ENCODE results near the gene PTPN18.

Gene PTPN18

DNA sequence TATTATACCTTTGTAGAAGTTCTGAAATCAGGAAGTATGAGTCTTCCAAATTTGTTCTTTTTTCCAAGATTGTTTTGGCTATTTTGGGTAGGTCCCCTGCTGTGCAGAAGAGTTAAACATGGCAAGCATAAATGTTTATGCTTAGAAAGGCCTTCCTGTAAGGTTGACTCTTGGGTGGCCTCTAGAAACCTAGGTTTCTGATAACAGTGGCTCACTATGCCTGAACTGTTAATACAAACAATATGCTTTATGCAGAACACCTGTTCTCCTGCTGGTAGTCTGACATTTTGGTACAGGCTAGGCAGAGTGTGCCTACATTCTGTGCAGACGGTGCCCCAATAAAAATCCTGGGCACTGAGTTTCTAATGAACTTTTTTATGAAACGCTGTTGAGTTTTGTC lies 10.1 kb downstream of the PTPN18 start:
- DNase-seq = no peak

DNA sequence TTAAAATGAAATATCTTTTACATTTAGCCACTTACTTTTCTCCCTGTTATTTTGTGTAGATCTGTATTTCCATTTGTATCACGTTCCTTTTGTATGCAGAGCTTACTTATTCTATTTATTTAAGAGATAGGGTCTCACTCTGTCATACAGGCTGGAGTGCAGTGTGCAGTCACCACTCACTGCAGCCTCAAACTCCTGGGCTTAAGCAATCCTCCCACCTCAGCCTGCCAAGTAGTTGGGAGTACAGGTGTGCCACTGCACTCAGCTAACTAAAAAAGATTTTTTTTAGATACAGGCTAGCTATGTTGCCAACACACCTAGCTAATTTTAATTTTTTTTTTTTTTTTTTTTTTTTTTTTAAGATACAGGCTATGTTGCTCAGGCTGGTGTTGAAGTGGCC lies 10.9 kb downstream of the PTPN18 start:
- DNase-seq = no peak

GRCh38 chr2:130368786-130369185 lies 12.9 kb downstream of the PTPN18 start:
- DNase-seq = no peak

GRCh38 chr2:130369311-130369964 lies 13.6 kb downstream of the PTPN18 start:
- DNase-seq = no peak

- DNase-seq = no peak
These were observed 14.1 kb downstream of the PTPN18 start for GRCh38 chr2:130369965-130370341.

GRCh38 chr2:130370490-130370889 lies 14.6 kb downstream of the PTPN18 start:
- DNase-seq = no peak

GRCh38 chr2:130371723-130372054 lies 15.8 kb downstream of the PTPN18 start:
- DNase-seq = peak in 1 of 2 experiments; percentile 60

GRCh38 chr2:130372055-130372832 lies 16.4 kb downstream of the PTPN18 start:
- peak; percentile 62 to 80 for DNase-seq

GRCh38 chr2:130372833-130373807 lies 17.3 kb downstream of the PTPN18 start:
- no peak for DNase-seq

DNA sequence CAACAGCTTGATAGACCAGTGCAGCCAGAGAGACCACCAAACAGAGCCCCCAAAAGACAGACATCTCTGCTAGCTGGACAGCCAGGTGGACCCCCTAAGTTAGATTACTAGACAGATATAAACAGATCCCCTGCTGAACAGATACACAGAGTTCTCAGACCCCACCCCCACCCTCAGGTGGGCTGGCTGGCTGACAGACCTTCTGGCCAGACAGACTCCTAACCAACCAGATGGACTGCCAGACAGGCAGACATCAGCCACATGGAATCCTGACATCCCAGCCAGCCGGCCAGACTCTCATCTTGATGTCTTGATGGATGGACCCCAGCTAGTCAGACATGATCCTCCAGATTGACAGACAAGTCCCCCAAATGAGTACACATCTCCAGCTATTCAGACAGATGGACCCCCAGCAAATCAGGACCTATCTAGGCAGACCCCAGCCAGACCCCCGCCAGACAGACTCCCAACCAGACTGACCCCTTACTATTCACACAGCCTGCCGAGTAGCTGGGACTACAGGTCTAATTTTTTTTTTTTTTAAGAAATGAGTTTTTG lies 18.0 kb downstream of the PTPN18 start:
- no peak for DNase-seq

DNA sequence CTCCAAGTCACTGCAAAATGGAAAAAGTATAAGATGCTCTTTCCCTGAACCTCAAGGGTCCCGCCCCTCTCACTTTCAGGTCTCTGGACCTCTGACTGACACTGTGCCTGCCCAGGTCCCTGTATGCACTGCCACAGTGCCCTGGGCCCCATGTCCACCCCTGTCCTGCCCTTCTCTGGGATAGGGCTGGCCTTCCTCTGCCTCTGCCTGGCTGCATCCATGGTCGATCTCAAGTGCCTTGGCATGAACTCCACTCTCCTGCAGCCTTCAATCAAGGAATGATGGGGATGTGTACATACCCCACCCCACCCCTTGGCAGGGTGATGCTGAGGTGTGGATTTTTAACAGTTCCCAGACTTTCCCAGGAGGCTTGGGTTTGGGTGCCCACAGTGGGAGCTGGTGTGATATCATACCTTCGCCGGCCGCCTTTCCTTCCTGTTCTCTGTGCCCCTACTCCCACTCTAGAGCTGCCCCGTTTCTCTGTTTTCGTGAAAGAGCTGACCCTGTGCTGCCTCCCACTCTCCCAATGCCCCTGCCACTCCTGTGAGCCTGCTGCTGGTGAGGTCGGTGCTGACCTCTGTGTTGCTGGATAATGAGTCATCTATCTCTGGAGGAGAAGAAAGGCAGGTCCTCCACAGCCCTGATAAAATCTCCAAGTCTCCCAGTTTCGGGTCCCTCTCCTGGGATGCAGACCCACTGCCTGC lies 18.9 kb downstream of the PTPN18 start:
- no peak for DNase-seq

DNA sequence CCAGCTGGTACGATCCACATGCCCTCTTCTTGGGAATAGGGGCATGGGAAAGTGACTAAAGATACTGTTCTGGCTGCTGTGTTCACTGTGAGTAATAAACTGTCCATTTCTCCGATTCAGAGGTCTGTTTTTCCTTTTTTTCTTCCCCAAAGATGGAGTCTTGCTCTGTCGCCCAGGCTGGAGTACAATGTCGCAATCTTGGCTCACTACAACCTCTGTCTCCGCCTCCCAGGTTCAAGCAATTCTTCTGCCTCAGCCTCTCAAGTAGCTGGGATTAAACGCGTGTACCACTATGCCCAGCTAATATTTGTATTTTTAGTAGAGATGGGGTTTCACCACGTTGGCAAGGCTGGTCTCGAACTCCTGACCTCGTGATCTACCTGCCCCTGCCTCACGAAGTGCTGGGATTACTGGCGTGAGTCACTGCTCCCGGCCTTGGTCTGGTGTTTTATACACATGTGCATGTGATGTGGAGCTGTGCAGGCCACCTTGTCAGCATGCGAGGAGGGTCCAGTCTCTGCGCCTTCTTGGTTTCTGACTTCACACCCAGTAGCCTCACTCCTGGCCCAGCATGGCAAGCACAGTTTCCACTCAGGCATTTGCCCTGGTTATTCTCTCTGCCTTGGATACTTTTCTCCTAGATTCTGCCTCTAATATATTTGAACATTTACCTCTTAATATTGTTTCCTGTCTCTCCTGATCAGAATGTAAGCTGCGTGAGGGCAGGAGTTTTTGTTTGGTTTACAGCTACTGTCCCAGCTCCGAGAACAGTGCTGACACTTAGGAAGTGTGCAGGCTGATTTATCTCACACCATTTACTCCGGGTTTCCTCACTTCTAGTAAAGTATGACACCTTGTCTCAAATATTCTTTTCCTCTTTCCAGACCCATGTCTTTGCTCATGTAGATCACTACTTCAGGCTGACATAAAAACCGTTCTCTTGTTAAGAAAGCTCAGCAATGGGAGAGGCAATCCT lies 19.7 kb downstream of the PTPN18 start:
- no peak for DNase-seq

GRCh38 chr2:130376433-130377293 lies 20.8 kb downstream of the PTPN18 start:
- peak in 1 of 2 experiments; percentile 5 for DNase-seq

- no peak for DNase-seq
These were observed 21.6 kb downstream of the PTPN18 start for GRCh38 chr2:130377491-130377890.

DNA sequence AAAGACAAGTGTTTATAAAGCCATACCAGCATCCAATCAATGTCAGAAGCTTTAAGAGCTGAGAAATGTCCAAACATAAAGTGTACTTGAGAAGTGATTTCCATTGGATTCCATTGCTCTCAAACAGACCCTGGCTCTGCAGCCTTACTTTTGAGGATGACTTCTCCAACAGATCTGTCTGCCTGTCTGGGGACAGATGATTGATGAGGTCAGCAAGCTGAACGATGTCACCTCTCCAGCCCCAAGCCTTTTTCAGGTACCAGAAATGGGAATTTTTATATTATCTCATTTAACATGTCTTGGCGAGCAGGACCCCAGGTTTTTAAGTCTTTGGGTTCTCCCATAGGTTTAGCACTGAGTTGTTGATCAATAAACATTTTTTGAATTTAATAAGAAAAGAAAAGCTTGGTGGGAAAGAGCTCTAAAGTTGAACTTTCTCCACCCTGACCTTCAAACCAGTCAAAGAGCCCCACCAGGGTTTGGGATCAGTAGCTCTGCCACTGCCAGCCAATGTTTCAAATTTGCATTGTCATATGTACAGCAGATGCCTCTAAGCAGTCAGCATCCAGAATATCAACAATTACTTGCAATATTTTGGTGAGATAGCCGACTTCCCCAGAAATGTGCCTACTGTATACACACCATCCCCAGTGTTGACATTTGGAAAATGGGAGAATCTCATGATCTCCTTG lies 22.5 kb downstream of the PTPN18 start:
- no peak for DNase-seq

DNA sequence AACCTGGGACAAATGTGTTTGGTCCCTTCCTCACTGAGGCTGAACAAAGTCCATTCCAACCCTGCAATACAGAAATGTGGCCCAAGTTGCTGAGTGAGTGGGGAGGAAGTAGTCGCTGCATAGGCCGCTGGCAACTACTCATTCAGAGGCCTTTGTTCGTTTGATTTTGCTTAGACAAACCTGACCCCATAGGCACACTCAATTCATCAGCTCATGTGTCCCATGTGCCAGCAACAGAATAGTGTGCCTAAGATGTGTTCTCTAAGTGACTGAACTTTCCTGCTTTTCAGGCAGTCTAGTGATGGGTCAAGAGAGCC lies 23.0 kb downstream of the PTPN18 start:
- no peak for DNase-seq

DNA sequence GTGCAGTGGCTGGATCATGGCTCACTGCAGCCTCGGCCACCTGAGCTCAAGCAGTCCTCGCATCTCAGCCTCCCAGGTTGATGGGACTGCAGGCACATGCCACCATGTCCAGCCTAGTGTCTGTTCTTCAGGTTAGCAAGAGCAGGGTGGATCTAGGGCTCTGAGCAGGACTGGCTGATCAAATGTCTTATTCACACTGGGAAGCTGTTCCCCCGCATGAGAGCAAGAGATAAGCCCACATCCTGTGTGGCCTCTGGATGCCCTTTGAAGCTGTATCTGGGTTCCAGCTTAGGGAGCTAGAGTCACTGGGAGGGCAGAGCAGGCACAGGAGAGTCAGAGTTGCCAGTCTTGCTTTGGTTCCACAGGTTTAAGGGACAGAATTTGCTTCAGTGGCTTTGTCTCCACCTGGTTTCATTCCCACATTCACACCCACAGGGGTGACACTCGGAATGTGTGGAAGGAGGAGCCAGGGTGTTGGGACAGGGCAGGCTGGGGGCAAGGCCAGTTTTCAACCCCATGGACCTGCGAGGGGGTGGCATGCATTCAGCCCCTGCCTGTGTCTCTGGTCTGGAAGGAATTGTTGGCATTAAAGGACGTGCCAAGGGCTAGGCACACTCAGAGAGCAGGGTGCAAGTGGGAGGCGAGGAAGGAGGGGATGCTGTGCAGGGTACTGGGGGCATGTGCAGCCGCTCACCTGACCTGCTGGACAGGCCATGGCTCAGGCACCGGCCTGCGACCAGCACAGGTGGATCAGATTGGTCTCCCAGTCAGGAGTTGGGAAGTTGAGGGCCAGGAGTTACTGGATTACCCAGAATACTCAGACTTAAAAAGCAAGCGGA lies 24.5 kb downstream of the PTPN18 start:
- DNase-seq = no peak

DNA sequence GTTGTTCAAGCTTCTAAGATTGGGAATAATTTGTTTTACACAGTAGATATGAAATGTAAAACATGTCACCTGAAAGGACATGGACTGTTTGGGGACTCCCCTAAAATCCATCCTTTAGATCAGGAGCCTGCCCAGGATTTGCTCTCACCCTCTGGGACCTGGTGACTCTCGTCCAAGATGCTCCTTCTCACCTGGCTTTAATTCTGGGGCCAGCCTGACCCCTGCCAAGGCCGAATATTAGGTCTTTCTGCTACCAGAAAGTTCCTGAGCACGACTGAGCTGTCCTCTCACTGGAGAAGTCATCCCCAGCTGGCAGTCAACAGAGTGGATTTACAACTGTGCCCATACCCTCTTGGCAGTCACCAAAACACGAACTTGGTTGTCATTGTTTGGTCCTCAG lies 25.3 kb downstream of the PTPN18 start:
- DNase-seq = no peak

- no peak for DNase-seq
These were observed 25.8 kb downstream of the PTPN18 start for GRCh38 chr2:130381619-130382018.
